HCT116 (cell line): ENCODE results near the gene NCKAP5. TPM values are rescaled to one million over a fixed set of nuclear protein-coding genes. Genes with fewer than 3 reads are reported as not detected.

Experiments
- ATAC-seq: fragments of 200-7000 bp; cut with Tn5 transposase; 2 replicates; pipeline ENCODE4 v1.9.1; 2020; ENCODE audit warnings: mild to moderate bottlenecking, moderate library complexity
- BruUV-seq: library from RNA; stranded (reverse); fragments of 400-500 nt; replicated peaks from 2 replicates; lab custom pipeline; 2021; lab: Mats Ljungman, UMichigan
- CTCF ChIA-PET: fragments of 300-600 bp; sonication (Branson Sonifier 250); formaldehyde crosslinking; loops from one replicate; lab custom pipeline; 2021; ENCODE audit warnings: antibody characterized with exemption; lab: Charles Lee
- POLR2A ChIA-PET: fragments of 300-600, 350-600 bp; sonication (Branson Sonifier 250); formaldehyde crosslinking; loops from one replicate; lab custom pipeline; 2021; ENCODE audit warnings: antibody characterized with exemption; lab: Charles Lee
- RAD21 ChIA-PET, 2 experiments: fragments of 300-600 bp; sonication (Branson Sonifier 250); formaldehyde crosslinking; loops; one replicate each; lab custom pipeline; 2023; ENCODE audit warnings: low total read pairs in 2 of 2; ENCODE audit not compliant: uncharacterized antibody in 2 of 2, unreplicated experiment in 2 of 2, low non-redundant PET in 1 of 2; lab: Charles Lee
- DNase-seq: peaks from one replicate; pipeline ENCODE4 v3.0.0-alpha.2; 2010; ENCODE audit warnings: low read depth, low spot score
- H2AFZ ChIP-seq: fragments of 200-600 bp; shearing (Covaris generic), sonication (generic); 2 replicates; pipeline ENCODE4 v1.6.1; 2017; ENCODE audit warnings: low read depth, mixed run types, mixed read lengths, antibody characterized with exemption, low read length; ENCODE audit not compliant: poor library complexity, severe bottlenecking
- H3K27ac ChIP-seq: 2 replicates; pipeline ENCODE4 v1.5.1; 2012; ENCODE audit warnings: low read depth, low read length
- H3K27me3 ChIP-seq: fragments of 200-600 bp; sonication (generic); 2 replicates; pipeline ENCODE4 v1.6.1; 2016; ENCODE audit warnings: mixed run types, low read length, mixed read lengths; ENCODE audit not compliant: insufficient read depth
- H3K36me3 ChIP-seq, 2 experiments: fragments of 200-500 bp in 1 of 2; fragments of 200-600 bp in 1 of 2; sonication (Bioruptor generic) in 1 of 2; sonication (generic) in 1 of 2; 2 replicates each; pipeline versions ENCODE4 v1.5.1 to v1.6.1; 2014 to 2016; ENCODE audit warnings: low read length in 2 of 2, inconsistent platforms in 1 of 2, mixed read lengths in 1 of 2, mixed run types in 1 of 2; ENCODE audit not compliant: insufficient read depth in 2 of 2, control insufficient read depth in 1 of 2
- H3K4me1 ChIP-seq, 2 experiments: fragments of 200-600 bp in 1 of 2; sonication (generic) in 1 of 2; 2 replicates each; pipeline versions ENCODE4 v1.5.1 to v1.6.1; 2012 to 2017; ENCODE audit warnings: low read length in 2 of 2, inconsistent platforms in 1 of 2, mild to moderate bottlenecking in 1 of 2, mixed read lengths in 1 of 2, mixed run types in 1 of 2, moderate library complexity in 1 of 2; ENCODE audit not compliant: insufficient read depth in 2 of 2, control insufficient read depth in 1 of 2
- H3K4me2 ChIP-seq: fragments of 200-600 bp; sonication (generic); 2 replicates; pipeline ENCODE4 v1.6.1; 2017; ENCODE audit warnings: mixed run types, low read length, mixed read lengths
- H3K4me3 ChIP-seq, 2 experiments: fragments of 200-600 bp in 1 of 2; sonication (generic) in 1 of 2; replicated peaks in 1 of 2; 2 replicates each; pipeline ENCODE4 v1.5.1; 2011 to 2016; ENCODE audit warnings: low read length in 2 of 2, control low read depth in 1 of 2, low read depth in 1 of 2, mild to moderate bottlenecking in 1 of 2, mixed read lengths in 1 of 2, mixed run types in 1 of 2
- H3K79me2 ChIP-seq: fragments of 200-600 bp; sonication (generic); 2 replicates; pipeline ENCODE4 v1.6.1; 2017; ENCODE audit warnings: mild to moderate bottlenecking, mixed run types, low read length, moderate library complexity, mixed read lengths; ENCODE audit not compliant: insufficient read depth
- H3K9ac ChIP-seq: fragments of 200-600 bp; sonication (generic); 2 replicates; pipeline ENCODE4 v1.6.1; 2016; ENCODE audit warnings: low read length, mixed read lengths
- H3K9me2 ChIP-seq: fragments of 200-600 bp; sonication (generic), shearing (Covaris generic); 2 replicates; pipeline ENCODE4 v1.6.1; 2017; ENCODE audit warnings: mixed run types, mild to moderate bottlenecking, moderate library complexity; ENCODE audit not compliant: insufficient read depth
- H3K9me3 ChIP-seq, 2 experiments: fragments of 200-500 bp in 1 of 2; fragments of 200-600 bp in 1 of 2; sonication (Bioruptor generic) in 1 of 2; sonication (generic) in 1 of 2; 2 replicates each; pipeline ENCODE4 v1.6.1; 2014 to 2017; ENCODE audit warnings: low read length in 2 of 2, mixed read lengths in 2 of 2, inconsistent platforms in 1 of 2, low read depth in 1 of 2, mild to moderate bottlenecking in 1 of 2, mixed run types in 1 of 2, moderate library complexity in 1 of 2; ENCODE audit not compliant: control insufficient read depth in 1 of 2, insufficient read depth in 1 of 2
- H4K20me1 ChIP-seq: fragments of 200-600 bp; sonication (generic), shearing (Covaris generic); 2 replicates; pipeline ENCODE4 v1.6.1; 2017; ENCODE audit warnings: mixed run types, mild to moderate bottlenecking, moderate library complexity; ENCODE audit not compliant: insufficient read depth
- CTCF ChIP-seq, 3 experiments: fragments of 200-600 bp in 1 of 3; sonication (generic) in 1 of 3; IDR thresholded peaks in 2 of 3; conservative IDR thresholded peaks in 1 of 3; 2 replicates each; pipeline ENCODE4 v1.5.1; 2012 to 2017; ENCODE audit warnings: low read depth in 2 of 3, low read length in 2 of 3, antibody characterized with exemption in 1 of 3, borderline replicate concordance in 1 of 3, control low read depth in 1 of 3, mild to moderate bottlenecking in 1 of 3, mixed read lengths in 1 of 3, mixed run types in 1 of 3, moderate library complexity in 1 of 3; ENCODE audit not compliant: insufficient read depth in 1 of 3
- EZH2 ChIP-seq: fragments of 200-600 bp; sonication (generic); IDR thresholded peaks from 2 replicates; pipeline ENCODE4 v1.6.1; 2017; ENCODE audit warnings: antibody characterized with exemption, mixed run types
- SIN3A ChIP-seq: IDR thresholded peaks from 2 replicates; pipeline ENCODE4 v1.6.1; 2012; ENCODE audit warnings: low read depth
- ZFX ChIP-seq: fragments of 450-650 bp; IDR thresholded peaks from 2 replicates; pipeline ENCODE4 v1.6.1; 2017
- ZNF274 ChIP-seq: fragments of 200-500 bp; sonication (Bioruptor generic); IDR thresholded peaks from 2 replicates; pipeline ENCODE4 v1.6.1; 2014; ENCODE audit warnings: mild to moderate bottlenecking, low read depth, low read length, inconsistent platforms
- intact Hi-C: fragments of 100-400 bp; cut with micrococcal nuclease; formaldehyde crosslinking; loops from 2 replicates; pipeline ENCODE4 v1.10.0; 2022
- total RNA-seq: library from RNA; stranded (reverse); gene quantifications from one replicate; pipeline ENCODE4 v1.2.1, GENCODE V29; 2021; ENCODE audit not compliant: unreplicated experiment

The NCKAP5 gene
- total RNA-seq, 1 experiment from 2014 or later: 0.30 TPM

DNA sequence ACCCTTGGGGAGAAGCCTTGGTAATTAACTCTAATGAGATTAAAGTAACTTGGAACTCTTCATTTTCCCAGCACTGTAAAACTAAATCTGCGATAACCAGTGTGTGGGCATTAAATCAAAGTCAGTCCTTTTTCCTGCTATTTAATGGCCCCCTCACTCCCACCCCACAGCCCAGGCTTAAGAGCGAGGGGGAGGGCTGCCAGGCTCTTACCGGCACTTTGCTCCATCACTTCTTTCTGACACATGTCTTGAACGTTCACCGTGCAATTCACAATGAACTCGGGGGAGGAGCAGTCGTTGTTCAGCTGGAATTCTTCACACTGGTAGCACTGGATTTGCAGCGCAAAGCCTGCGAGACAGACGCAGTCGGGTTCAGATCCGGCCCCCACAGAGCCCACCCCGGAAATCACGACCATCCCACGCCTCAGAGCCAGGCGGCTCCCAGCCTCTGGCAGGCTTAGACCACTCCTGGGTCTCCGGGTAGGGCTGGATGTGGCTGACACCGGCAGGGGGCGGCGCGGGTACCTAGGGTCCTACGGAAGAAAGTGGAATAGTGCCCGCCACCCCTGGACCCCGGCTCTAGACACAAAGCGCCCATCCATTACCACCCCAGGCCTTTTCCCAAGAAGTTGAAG, 900.0 kb downstream of the NCKAP5 start:
- Histone ChIP-seq H3K27ac (no peak overlapping the region), H3K4me2 (no peak overlapping the region), H3K9me3 (no peaks in the 10 kb centered on the region), H3K27me3 (peaks cover 59% of the 10 kb centered on the region), H3K36me3 (no peaks in the 10 kb centered on the region), H2AFZ (no peak overlapping the region), H4K20me1 (no peaks in the 10 kb centered on the region), H3K9me2 (no peaks in the 10 kb centered on the region), H3K4me3 (no peak overlapping the region), H3K79me2 (no peaks in the 10 kb centered on the region), H3K4me1 (peaks cover 10 to 18% of the 10 kb centered on the region in 2 experiments), H3K9ac (no peak overlapping the region)
- ATAC-seq: no peak
- ChIA-PET RAD21 (no interaction called here), CTCF (no interaction called here), POLR2A (no interaction called here)
- DNase-seq: no peak
- intact Hi-C loops: no loop called here
- TF ChIP-seq ZNF274: no peak
- no peak for TF ChIP-seq CTCF (IDR thresholded peaks at IDR 0.05 in 2 of 3, conservative IDR thresholded peaks at IDR 0.05 in 1 of 3; ENCODE audit: borderline replicate concordance in 1 of 3, insufficient read depth in 1 of 3, low read depth in 2 of 3, low read length in 2 of 3)
- no TSS peak for BruUV-seq

- H4K20me1 ChIP-seq: no peaks in the 10 kb centered on the region
- intact Hi-C loops: no loop called here
- POLR2A ChIA-PET: no interaction called here
- TF ChIP-seq SIN3A (no peak), ZFX (no peak), EZH2 (no peak)
- TF ChIP-seq, all 23 proteins: peak for 0
- Histone ChIP-seq H3K9ac (no peak overlapping the region), H3K9me3 (no peaks in the 10 kb centered on the region), H3K79me2 (no peaks in the 10 kb centered on the region), H2AFZ (no peak overlapping the region), H3K4me1 (peaks cover 10 to 18% of the 10 kb centered on the region in 2 experiments), H3K4me3 (no peak overlapping the region), H3K27ac (no peak overlapping the region), H3K27me3 (peaks cover 55% of the 10 kb centered on the region), H3K36me3 (no peaks in the 10 kb centered on the region), H3K4me2 (no peak overlapping the region), H3K9me2 (no peaks in the 10 kb centered on the region)
- ATAC-seq: no peak
- no TSS peak for BruUV-seq
- RAD21 ChIA-PET: no interaction called here
- CTCF ChIA-PET: no interaction called here
- no peak for DNase-seq
These were observed 900.6 kb downstream of the NCKAP5 start for GRCh38 chr2:132667706-132668105.
